ENCODE results near the gene ZNF609.
A peak's percentile ranks its signal among the peaks of the same experiment; 100 is the strongest.

Gene ZNF609

GRCh38 chr15:64694816-64695215 lies 234.4 kb downstream of the ZNF609 start:
- Histone ChIP-seq H3K36me3 (ENCODE audit: control insufficient read depth in 5 of 5, insufficient read depth in 5 of 5, low read length in 5 of 5) (peaks cover 0 to 20% (median 19%) of the 10 kb centered on the region in 5 donors), H3K27ac (ENCODE audit: low read depth, low read length) (no peak overlapping the region)

GRCh38 chr15:64695561-64695992 lies 235.2 kb downstream of the ZNF609 start:
- Histone ChIP-seq H3K4me1 (ENCODE audit: control insufficient read depth in 5 of 5, insufficient read depth in 5 of 5, low read length in 5 of 5) (peaks cover 21 to 90% (median 82%) of the 10 kb centered on the region in 5 donors), H3K9ac (ENCODE audit: low read length in 5 of 5) (peak overlapping the region in 3 of 5 donors; percentile 16 to 46 (median 30)), H3K27me3 (ENCODE audit: control insufficient read depth in 5 of 5, insufficient read depth in 4 of 5, low read length in 5 of 5) (no peaks in the 10 kb centered on the region), H3K27ac (ENCODE audit: low read depth, low read length) (peak overlapping the region; percentile 60), H3K36me3 (ENCODE audit: control insufficient read depth in 5 of 5, insufficient read depth in 5 of 5, low read length in 5 of 5) (peaks cover 0 to 12% (median 12%) of the 10 kb centered on the region in 5 donors), H3K9me3 (ENCODE audit: control insufficient read depth in 5 of 5, low read length in 5 of 5) (no peaks in the 10 kb centered on the region), H3K4me3 (ENCODE audit: low read depth in 1 of 5, low read length in 5 of 5) (no peak overlapping the region)

More at GRCh38 chr15:64694816-64695215, 234.4 kb downstream of the ZNF609 start:
- Histone ChIP-seq H3K27me3 (ENCODE audit: control insufficient read depth in 5 of 5, insufficient read depth in 4 of 5, low read length in 5 of 5) (no peaks in the 10 kb centered on the region), H3K9ac (ENCODE audit: low read length in 5 of 5) (no peak overlapping the region), H3K9me3 (ENCODE audit: control insufficient read depth in 5 of 5, low read length in 5 of 5) (no peaks in the 10 kb centered on the region), H3K4me3 (ENCODE audit: low read depth in 1 of 5, low read length in 5 of 5) (no peak overlapping the region), H3K4me1 (ENCODE audit: control insufficient read depth in 5 of 5, insufficient read depth in 5 of 5, low read length in 5 of 5) (peaks cover 14 to 89% (median 79%) of the 10 kb centered on the region in 5 donors)

GRCh38 chr15:64696481-64696880 lies 236.1 kb downstream of the ZNF609 start:
- peaks cover 0 to 12% (median 3%) of the 10 kb centered on the region in 5 donors for H3K36me3 ChIP-seq (ENCODE audit: control insufficient read depth in 5 of 5, insufficient read depth in 5 of 5, low read length in 5 of 5)
- no peak overlapping the region for H3K9ac ChIP-seq (ENCODE audit: low read length in 5 of 5)
- H3K4me1 ChIP-seq (ENCODE audit: control insufficient read depth in 5 of 5, insufficient read depth in 5 of 5, low read length in 5 of 5): peaks cover 21 to 90% (median 82%) of the 10 kb centered on the region in 5 donors
- no peaks in the 10 kb centered on the region for H3K27me3 ChIP-seq (ENCODE audit: control insufficient read depth in 5 of 5, insufficient read depth in 4 of 5, low read length in 5 of 5)
- H3K27ac ChIP-seq (ENCODE audit: low read depth, low read length): peak overlapping the region; percentile 60
- no peak overlapping the region for H3K4me3 ChIP-seq (ENCODE audit: low read depth in 1 of 5, low read length in 5 of 5)
- no peaks in the 10 kb centered on the region for H3K9me3 ChIP-seq (ENCODE audit: control insufficient read depth in 5 of 5, low read length in 5 of 5)

GRCh38 chr15:64697911-64698369 lies 237.6 kb downstream of the ZNF609 start:
- H3K27me3 ChIP-seq (ENCODE audit: control insufficient read depth in 5 of 5, insufficient read depth in 4 of 5, low read length in 5 of 5): no peaks in the 10 kb centered on the region
- peaks cover 18 to 89% (median 80%) of the 10 kb centered on the region in 5 donors for H3K4me1 ChIP-seq (ENCODE audit: control insufficient read depth in 5 of 5, insufficient read depth in 5 of 5, low read length in 5 of 5)
- no peaks in the 10 kb centered on the region for H3K9me3 ChIP-seq (ENCODE audit: control insufficient read depth in 5 of 5, low read length in 5 of 5)
- peak overlapping the region in 1 of 5 donors; percentile 23 for H3K4me3 ChIP-seq (ENCODE audit: low read depth in 1 of 5, low read length in 5 of 5)
- peaks cover 0 to 9% (median 2%) of the 10 kb centered on the region in 5 donors for H3K36me3 ChIP-seq (ENCODE audit: control insufficient read depth in 5 of 5, insufficient read depth in 5 of 5, low read length in 5 of 5)
- H3K9ac ChIP-seq (ENCODE audit: low read length in 5 of 5): peak overlapping the region in 3 of 5 donors; percentile 5 to 18 (median 15)
- peak overlapping the region; percentile 77 for H3K27ac ChIP-seq (ENCODE audit: low read depth, low read length)

- no peaks in the 10 kb centered on the region for H3K9me3 ChIP-seq (ENCODE audit: control insufficient read depth in 5 of 5, low read length in 5 of 5)
- H3K27ac ChIP-seq (ENCODE audit: low read depth, low read length): peak overlapping the region; percentile 77
- peak overlapping the region in 3 of 5 donors; percentile 13 to 60 (median 42) for H3K9ac ChIP-seq (ENCODE audit: low read length in 5 of 5)
- H3K36me3 ChIP-seq (ENCODE audit: control insufficient read depth in 5 of 5, insufficient read depth in 5 of 5, low read length in 5 of 5): peaks cover 0 to 9% (median 0%) of the 10 kb centered on the region in 5 donors
- peaks cover 20 to 86% (median 77%) of the 10 kb centered on the region in 5 donors for H3K4me1 ChIP-seq (ENCODE audit: control insufficient read depth in 5 of 5, insufficient read depth in 5 of 5, low read length in 5 of 5)
- H3K4me3 ChIP-seq (ENCODE audit: low read depth in 1 of 5, low read length in 5 of 5): peak overlapping the region in 1 of 5 donors; percentile 40
- H3K27me3 ChIP-seq (ENCODE audit: control insufficient read depth in 5 of 5, insufficient read depth in 4 of 5, low read length in 5 of 5): no peaks in the 10 kb centered on the region
Measured at GRCh38 chr15:64698823-64699222, 238.4 kb downstream of the ZNF609 start.

GRCh38 chr15:64699751-64700388 lies 239.5 kb downstream of the ZNF609 start:
- Histone ChIP-seq H3K9ac (ENCODE audit: low read length in 5 of 5) (peak overlapping the region; percentile 11 to 70 (median 46)), H3K27ac (ENCODE audit: low read depth, low read length) (peak overlapping the region; percentile 77), H3K4me3 (ENCODE audit: low read depth in 1 of 5, low read length in 5 of 5) (peak overlapping the region; percentile 23 to 61 (median 40)), H3K4me1 (ENCODE audit: control insufficient read depth in 5 of 5, insufficient read depth in 5 of 5, low read length in 5 of 5) (peaks cover 20 to 80% (median 73%) of the 10 kb centered on the region in 5 donors), H3K9me3 (ENCODE audit: control insufficient read depth in 5 of 5, low read length in 5 of 5) (no peaks in the 10 kb centered on the region), H3K36me3 (ENCODE audit: control insufficient read depth in 5 of 5, insufficient read depth in 5 of 5, low read length in 5 of 5) (peaks cover 0 to 4% (median 0%) of the 10 kb centered on the region in 5 donors), H3K27me3 (ENCODE audit: control insufficient read depth in 5 of 5, insufficient read depth in 4 of 5, low read length in 5 of 5) (no peaks in the 10 kb centered on the region)

- peak overlapping the region; percentile 77 for H3K27ac ChIP-seq (ENCODE audit: low read depth, low read length)
- peak overlapping the region in 3 of 5 donors; percentile 54 to 90 (median 89) for H3K9ac ChIP-seq (ENCODE audit: low read length in 5 of 5)
Measured at GRCh38 chr15:64701051-64701450, 240.7 kb downstream of the ZNF609 start.

DNA sequence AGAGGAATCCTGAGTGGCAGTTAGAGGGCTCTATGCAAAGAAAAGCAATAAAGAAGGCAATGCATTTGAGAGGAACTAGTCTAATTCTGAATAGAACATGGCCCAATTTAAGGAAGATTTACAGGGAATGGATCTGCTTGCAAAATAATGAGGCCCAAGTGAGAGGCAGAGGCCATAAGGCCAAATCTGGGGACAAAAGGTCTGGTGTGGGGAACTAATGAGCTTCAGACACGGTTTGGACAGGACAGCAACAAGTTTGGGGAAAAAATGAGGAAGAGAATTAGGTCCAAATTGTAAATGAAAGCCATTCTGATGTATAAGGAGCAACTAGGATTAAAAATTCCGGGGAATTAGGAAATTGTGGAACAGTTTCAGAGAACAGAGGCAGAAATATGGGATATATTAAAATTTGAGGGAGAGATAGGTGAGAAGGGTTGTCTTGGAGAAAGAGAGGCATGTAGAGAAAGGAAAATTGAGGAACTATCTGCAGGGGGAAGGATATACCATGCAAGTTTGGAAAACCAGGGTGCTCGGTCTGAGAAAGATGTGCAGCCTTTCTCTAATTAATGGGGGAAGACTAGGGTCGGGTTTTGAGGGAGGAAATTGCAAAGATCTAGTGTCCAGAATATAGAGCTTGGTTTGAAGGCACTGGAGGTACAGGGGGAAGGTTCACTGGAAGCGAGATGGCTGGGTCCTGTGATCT lies 241.3 kb downstream of the ZNF609 start:
- H3K4me3 ChIP-seq (ENCODE audit: low read depth in 1 of 5, low read length in 5 of 5): peak overlapping the region; percentile 79 to 92 (median 84)
- H3K4me1 ChIP-seq (ENCODE audit: control insufficient read depth in 5 of 5, insufficient read depth in 5 of 5, low read length in 5 of 5): peaks cover 14 to 63% (median 61%) of the 10 kb centered on the region in 5 donors
- no peaks in the 10 kb centered on the region for H3K27me3 ChIP-seq (ENCODE audit: control insufficient read depth in 5 of 5, insufficient read depth in 4 of 5, low read length in 5 of 5)
- peak overlapping the region; percentile 83 for H3K27ac ChIP-seq (ENCODE audit: low read depth, low read length)
- H3K9ac ChIP-seq (ENCODE audit: low read length in 5 of 5): peak overlapping the region in 4 of 5 donors; percentile 89 to 94 (median 90)
- no peaks in the 10 kb centered on the region for H3K36me3 ChIP-seq (ENCODE audit: control insufficient read depth in 5 of 5, insufficient read depth in 5 of 5, low read length in 5 of 5)
- H3K9me3 ChIP-seq (ENCODE audit: control insufficient read depth in 5 of 5, low read length in 5 of 5): no peaks in the 10 kb centered on the region

More at GRCh38 chr15:64701051-64701450, 240.7 kb downstream of the ZNF609 start:
- Histone ChIP-seq H3K4me1 (ENCODE audit: control insufficient read depth in 5 of 5, insufficient read depth in 5 of 5, low read length in 5 of 5) (peaks cover 14 to 68% (median 63%) of the 10 kb centered on the region in 5 donors), H3K4me3 (ENCODE audit: low read depth in 1 of 5, low read length in 5 of 5) (peak overlapping the region in 2 of 5 donors; percentile 79 to 86), H3K27me3 (ENCODE audit: control insufficient read depth in 5 of 5, insufficient read depth in 4 of 5, low read length in 5 of 5) (no peaks in the 10 kb centered on the region), H3K9me3 (ENCODE audit: control insufficient read depth in 5 of 5, low read length in 5 of 5) (no peaks in the 10 kb centered on the region), H3K36me3 (ENCODE audit: control insufficient read depth in 5 of 5, insufficient read depth in 5 of 5, low read length in 5 of 5) (no peaks in the 10 kb centered on the region)

DNA sequence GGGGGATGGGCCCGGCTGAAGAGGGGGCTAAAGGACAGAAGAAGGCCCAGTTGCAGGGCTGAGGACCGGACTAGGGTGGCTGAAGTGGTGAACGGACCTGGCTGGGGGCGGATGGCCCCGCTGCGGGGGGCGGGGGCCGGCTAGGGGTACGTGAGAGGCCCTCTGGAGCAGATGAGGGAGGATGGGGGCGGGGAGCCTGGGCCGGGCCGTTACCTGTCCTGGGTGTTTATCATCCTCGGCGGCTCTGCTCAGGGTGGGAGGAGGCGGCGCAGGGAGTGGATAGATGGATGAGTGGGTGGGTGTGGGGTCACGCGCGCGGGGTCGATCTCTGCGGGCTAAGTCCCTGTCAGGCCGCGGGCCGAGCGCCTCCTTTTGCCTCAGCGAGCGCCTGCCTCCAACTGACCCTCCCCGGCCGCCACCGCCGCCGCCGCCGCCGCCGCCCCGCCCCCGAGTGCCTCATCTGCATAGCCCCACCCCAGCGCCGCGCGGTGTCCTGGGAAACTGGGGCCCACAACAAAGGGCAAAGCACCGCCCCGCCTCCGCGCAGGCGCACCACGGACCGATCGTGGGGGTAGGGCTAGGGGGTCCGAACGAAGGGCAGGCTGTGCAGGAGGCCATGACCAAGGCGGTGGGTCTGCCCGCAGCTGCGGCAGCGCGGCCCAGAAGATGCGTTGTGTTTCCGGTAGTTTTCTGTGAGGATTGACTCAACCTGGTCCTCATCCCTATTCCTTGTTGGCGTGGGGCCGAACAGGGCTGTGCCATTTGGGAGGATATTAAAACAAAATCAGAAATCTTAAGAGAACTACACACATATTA lies 242.6 kb downstream of the ZNF609 start:
- Histone ChIP-seq H3K9ac (ENCODE audit: low read length in 5 of 5) (peak overlapping the region; percentile 8 to 94 (median 90)), H3K9me3 (ENCODE audit: control insufficient read depth in 5 of 5, low read length in 5 of 5) (no peaks in the 10 kb centered on the region), H3K36me3 (ENCODE audit: control insufficient read depth in 5 of 5, insufficient read depth in 5 of 5, low read length in 5 of 5) (no peaks in the 10 kb centered on the region), H3K4me3 (ENCODE audit: low read depth in 1 of 5, low read length in 5 of 5) (peak overlapping the region; percentile 83 to 95 (median 86)), H3K4me1 (ENCODE audit: control insufficient read depth in 5 of 5, insufficient read depth in 5 of 5, low read length in 5 of 5) (peaks cover 14 to 55% (median 54%) of the 10 kb centered on the region in 5 donors), H3K27me3 (ENCODE audit: control insufficient read depth in 5 of 5, insufficient read depth in 4 of 5, low read length in 5 of 5) (no peaks in the 10 kb centered on the region), H3K27ac (ENCODE audit: low read depth, low read length) (peak overlapping the region; percentile 83)
